Gastroesophageal sphincter (tissue), 3 donors: ENCODE data around the gene GJB3.

Experiments used
- POLR2A ChIP-seq, 2 donors: fragments of 450-650 bp; IDR thresholded peaks; one replicate each; pipeline ENCODE4 v1.6.1; 2017; ENCODE audit warnings: antibody characterized with exemption in 2 of 2, mild to moderate bottlenecking in 2 of 2, moderate library complexity in 1 of 2
- POLR2AphosphoS5 ChIP-seq: sonication (generic); formaldehyde crosslinking; IDR thresholded peaks from one replicate; pipeline ENCODE4 v1.6.1; 2017; ENCODE audit warnings: antibody characterized with exemption
- TF ChIP-seq, protein P1 (sequence below), 4 experiments: fragments of 200-600 bp in 2 of 4; fragments of 450-650 bp in 2 of 4; sonication (generic) in 1 of 4; IDR thresholded peaks; one replicate each; pipeline ENCODE4 v1.5.1; 2017 to 2019; ENCODE audit warnings: antibody characterized with exemption in 4 of 4, mild to moderate bottlenecking in 2 of 4, moderate library complexity in 2 of 4

DNA sequence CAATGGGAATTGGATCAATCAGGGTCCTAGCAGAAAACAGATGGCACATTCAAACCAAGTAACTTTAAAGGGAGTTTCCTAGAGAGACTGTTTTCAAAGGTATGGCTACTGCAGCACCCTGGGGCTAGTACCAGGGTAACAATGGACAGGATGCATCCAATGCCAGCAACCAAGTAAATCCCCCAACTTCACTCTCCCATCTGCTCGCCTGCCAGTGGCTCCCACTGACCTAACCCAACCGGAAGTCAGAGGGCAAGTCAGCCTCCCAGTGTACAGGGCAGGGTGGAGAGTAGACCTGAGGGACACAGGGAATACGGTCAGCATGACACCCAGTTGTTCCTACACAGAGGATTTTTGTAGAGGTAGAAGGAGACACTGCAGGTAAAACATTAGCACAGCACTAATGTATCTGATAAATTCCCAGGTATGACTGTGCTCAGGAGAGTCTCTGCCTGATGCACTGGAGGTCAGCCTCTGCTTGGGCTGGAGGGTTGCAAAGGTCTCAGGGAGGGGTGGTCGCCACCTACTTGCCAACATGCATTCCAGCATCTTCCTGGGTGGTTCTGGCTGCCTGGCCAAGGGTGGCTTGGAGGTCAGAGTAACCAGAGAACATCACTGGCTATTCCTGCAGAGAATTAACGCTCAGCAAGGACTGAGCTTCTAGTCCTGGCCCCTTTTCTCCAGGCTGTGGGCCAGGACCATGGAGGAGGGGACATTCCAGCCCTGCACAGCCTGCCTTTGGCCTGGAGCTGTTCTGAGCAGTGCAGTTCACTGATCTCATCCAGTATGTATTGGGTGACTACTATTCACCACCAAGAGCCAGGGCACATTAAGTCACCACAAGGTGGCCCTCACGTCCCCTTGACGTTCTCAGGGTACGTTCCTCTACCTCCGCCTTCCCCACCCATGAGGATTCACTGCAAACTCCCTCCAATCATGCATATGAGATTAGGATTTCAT lies 6.7 kb downstream of the GJB3 start:
- TF ChIP-seq, protein P1, sequence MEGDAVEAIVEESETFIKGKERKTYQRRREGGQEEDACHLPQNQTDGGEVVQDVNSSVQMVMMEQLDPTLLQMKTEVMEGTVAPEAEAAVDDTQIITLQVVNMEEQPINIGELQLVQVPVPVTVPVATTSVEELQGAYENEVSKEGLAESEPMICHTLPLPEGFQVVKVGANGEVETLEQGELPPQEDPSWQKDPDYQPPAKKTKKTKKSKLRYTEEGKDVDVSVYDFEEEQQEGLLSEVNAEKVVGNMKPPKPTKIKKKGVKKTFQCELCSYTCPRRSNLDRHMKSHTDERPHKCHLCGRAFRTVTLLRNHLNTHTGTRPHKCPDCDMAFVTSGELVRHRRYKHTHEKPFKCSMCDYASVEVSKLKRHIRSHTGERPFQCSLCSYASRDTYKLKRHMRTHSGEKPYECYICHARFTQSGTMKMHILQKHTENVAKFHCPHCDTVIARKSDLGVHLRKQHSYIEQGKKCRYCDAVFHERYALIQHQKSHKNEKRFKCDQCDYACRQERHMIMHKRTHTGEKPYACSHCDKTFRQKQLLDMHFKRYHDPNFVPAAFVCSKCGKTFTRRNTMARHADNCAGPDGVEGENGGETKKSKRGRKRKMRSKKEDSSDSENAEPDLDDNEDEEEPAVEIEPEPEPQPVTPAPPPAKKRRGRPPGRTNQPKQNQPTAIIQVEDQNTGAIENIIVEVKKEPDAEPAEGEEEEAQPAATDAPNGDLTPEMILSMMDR (IDR thresholded peaks at IDR 0.05): peak in 1 of 4 experiments; percentile 25
- no peak for TF ChIP-seq POLR2A (IDR thresholded peaks at IDR 0.05)
- no peak for TF ChIP-seq POLR2AphosphoS5
